Osteocyte (in vitro differentiated cells): ENCODE data around the gene NFIC. TPM values are rescaled to one million over a fixed set of nuclear protein-coding genes. Genes with fewer than 3 reads are reported as not detected.

Source experiments
- DNase-seq: peaks from one replicate; pipeline ENCODE4 v3.0.0; 2021; ENCODE audit warnings: mixed read lengths; ENCODE audit not compliant: unreplicated experiment; ENCODE audit errors: extremely low spot score
- H3K27ac Mint-ChIP-seq: one replicate; pipeline ENCODE4 v1.8.0; 2021; ENCODE audit warnings: mild to moderate bottlenecking, mixed read lengths; ENCODE audit not compliant: unreplicated experiment
- H3K27me3 Mint-ChIP-seq: one replicate; pipeline ENCODE4 v1.8.0; 2021; ENCODE audit warnings: mixed read lengths; ENCODE audit not compliant: unreplicated experiment
- H3K36me3 Mint-ChIP-seq: one replicate; pipeline ENCODE4 v1.8.0; 2021; ENCODE audit warnings: mixed read lengths; ENCODE audit not compliant: unreplicated experiment
- H3K4me1 Mint-ChIP-seq: one replicate; pipeline ENCODE4 v1.8.0; 2021; ENCODE audit warnings: mixed read lengths; ENCODE audit not compliant: unreplicated experiment
- H3K4me3 Mint-ChIP-seq: one replicate; pipeline ENCODE4 v1.8.0; 2021; ENCODE audit warnings: mild to moderate bottlenecking, moderate library complexity, mixed read lengths; ENCODE audit not compliant: unreplicated experiment
- H3K9me3 Mint-ChIP-seq: one replicate; pipeline ENCODE4 v1.8.0; 2021; ENCODE audit warnings: mixed read lengths; ENCODE audit not compliant: unreplicated experiment
- total RNA-seq: library from RNA; stranded (reverse); gene quantifications from 2 replicates; pipeline ENCODE4 v1.2.1, GENCODE V29; 2021
- TF ChIP-seq, protein P1 (sequence below): fragments of 200-600 bp; sonication (generic); IDR thresholded peaks from 2 replicates; pipeline ENCODE4 v1.5.0; 2021; ENCODE audit warnings: antibody characterized with exemption, mild to moderate bottlenecking, moderate library complexity

The NFIC gene
- total RNA-seq, 1 donor from 2014 or later: 63.8 TPM

- no peak for DNase-seq
- Mint-ChIP-seq H3K9me3 (no peaks in the 10 kb centered on the region), H3K4me1 (peaks cover 31% of the 10 kb centered on the region), H3K4me3 (no peak overlapping the region), H3K27ac (no peak overlapping the region), H3K36me3 (peaks cover 14% of the 10 kb centered on the region), H3K27me3 (no peaks in the 10 kb centered on the region)
- TF ChIP-seq, protein P1, sequence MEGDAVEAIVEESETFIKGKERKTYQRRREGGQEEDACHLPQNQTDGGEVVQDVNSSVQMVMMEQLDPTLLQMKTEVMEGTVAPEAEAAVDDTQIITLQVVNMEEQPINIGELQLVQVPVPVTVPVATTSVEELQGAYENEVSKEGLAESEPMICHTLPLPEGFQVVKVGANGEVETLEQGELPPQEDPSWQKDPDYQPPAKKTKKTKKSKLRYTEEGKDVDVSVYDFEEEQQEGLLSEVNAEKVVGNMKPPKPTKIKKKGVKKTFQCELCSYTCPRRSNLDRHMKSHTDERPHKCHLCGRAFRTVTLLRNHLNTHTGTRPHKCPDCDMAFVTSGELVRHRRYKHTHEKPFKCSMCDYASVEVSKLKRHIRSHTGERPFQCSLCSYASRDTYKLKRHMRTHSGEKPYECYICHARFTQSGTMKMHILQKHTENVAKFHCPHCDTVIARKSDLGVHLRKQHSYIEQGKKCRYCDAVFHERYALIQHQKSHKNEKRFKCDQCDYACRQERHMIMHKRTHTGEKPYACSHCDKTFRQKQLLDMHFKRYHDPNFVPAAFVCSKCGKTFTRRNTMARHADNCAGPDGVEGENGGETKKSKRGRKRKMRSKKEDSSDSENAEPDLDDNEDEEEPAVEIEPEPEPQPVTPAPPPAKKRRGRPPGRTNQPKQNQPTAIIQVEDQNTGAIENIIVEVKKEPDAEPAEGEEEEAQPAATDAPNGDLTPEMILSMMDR: no peak
Measured at GRCh38 chr19:3453840-3454239, 87.5 kb downstream of the NFIC start.

DNA sequence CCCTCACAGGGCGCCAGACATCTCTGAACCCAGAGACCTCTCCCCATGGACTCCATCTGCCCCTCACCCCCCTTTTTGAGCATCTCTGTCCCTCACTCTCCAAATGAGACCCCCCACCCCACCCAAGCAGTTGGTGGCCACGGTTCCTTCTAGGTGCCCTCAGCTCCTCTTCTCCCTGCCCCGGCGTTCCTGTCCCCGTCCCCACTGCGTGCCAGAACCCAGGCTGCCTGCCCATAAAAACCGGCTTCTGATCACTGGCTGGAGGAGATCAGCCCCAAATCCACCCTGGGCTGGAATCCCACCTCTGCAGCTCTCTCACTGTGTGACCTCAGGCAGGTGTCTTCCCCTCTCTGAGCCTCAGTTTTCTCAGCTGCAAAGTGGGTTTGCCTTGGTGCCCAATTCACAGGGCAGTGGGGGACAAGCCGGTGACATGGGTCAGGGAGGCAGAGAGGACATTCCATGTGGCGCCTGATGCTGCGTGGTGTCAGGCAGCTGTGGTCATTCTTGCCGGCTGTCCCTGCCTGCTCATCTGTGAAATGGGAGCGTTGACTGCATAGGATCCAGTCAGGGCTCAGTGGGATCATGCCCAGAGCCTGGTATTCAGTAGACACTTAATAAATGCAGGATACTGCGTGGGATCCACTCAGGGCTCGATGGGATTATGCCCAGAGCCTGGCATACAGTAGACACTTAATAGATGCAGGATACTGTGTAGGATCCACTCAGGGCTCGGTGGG lies 88.4 kb downstream of the NFIC start:
- Mint-ChIP-seq H3K27ac (no peak overlapping the region), H3K4me3 (no peak overlapping the region), H3K27me3 (no peaks in the 10 kb centered on the region), H3K4me1 (peaks cover 41% of the 10 kb centered on the region), H3K36me3 (peaks cover 14% of the 10 kb centered on the region), H3K9me3 (no peaks in the 10 kb centered on the region)
- TF ChIP-seq, protein P1: no peak
- no peak for DNase-seq

- Mint-ChIP-seq H3K4me3 (no peak overlapping the region), H3K27ac (peak overlapping the region; percentile 61), H3K4me1 (peaks cover 47% of the 10 kb centered on the region), H3K9me3 (no peaks in the 10 kb centered on the region), H3K36me3 (peaks cover 16% of the 10 kb centered on the region), H3K27me3 (no peaks in the 10 kb centered on the region)
- TF ChIP-seq, protein P1: no peak
- DNase-seq: no peak
Measured at GRCh38 chr19:3455393-3455955, 89.1 kb downstream of the NFIC start.

DNA sequence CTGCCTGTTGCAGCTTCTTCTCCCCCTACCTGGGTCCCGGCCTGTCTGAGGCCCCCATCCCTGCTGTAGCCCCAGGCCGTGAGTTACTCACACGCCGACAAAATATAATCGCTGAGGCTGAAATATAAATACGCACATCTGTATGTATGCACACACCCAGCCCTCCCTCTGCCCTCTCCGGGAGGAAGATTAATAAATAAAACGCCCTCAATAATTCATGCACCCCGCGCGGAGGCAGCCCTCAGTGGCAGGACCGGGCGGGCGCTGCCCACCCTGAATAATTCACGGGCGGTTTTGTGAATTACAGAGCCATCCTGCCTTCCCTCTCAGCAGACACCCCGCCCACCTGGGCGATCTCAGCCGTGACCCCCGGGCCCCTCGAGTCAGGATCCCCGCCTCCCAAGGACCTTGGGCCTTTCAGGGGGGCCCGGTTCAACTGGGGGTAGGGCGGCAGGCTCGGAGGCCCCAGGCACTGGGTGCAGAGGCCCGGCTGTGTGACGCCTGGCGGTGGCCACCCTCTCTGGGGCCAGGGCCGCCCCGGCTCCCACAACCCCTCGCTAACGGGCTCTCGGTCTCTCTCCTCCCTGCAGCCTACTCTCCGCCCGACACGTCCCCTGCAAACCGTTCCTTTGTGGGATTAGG lies 89.7 kb downstream of the NFIC start:
- Mint-ChIP-seq H3K27ac (peak overlapping the region; percentile 61), H3K27me3 (no peaks in the 10 kb centered on the region), H3K4me1 (peaks cover 42% of the 10 kb centered on the region), H3K36me3 (peaks cover 11% of the 10 kb centered on the region), H3K9me3 (no peaks in the 10 kb centered on the region), H3K4me3 (no peak overlapping the region)
- no peak for DNase-seq
- TF ChIP-seq, protein P1: no peak

DNA sequence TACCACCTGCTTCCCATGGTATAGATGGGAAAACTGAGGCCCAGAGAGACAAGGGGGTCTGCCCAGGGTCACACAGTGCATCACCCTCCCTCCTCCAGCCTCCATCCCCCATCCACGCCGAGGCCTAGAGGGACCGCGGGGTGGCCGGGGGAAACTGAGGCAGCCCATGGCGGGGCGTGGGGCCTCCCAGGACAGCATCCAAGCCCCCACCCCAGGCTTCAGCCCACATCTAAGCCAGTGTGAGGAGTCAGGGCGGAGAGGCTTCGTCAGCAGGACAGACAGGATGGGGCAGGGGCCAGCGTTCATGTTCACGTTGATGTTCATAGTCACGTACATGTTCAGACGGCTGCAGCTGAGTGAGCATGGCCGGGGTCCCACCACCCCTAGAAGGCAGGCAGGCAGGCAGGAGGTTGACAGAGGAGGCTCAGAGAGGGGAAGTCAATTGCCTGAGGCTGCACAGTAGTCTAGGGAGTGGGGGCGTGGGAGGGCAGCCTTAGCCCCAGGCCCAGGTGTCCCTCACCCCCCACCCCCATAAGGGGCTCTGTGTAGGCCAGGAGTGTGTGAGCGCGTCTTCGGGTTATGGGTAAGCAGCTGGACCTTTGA lies 90.6 kb downstream of the NFIC start:
- DNase-seq: no peak
- H3K9me3 Mint-ChIP-seq: no peaks in the 10 kb centered on the region
- no peaks in the 10 kb centered on the region for H3K27me3 Mint-ChIP-seq
- peak overlapping the region; percentile 91 for H3K27ac Mint-ChIP-seq
- TF ChIP-seq, protein P1: no peak
- no peak overlapping the region for H3K4me3 Mint-ChIP-seq
- H3K36me3 Mint-ChIP-seq: peaks cover 8% of the 10 kb centered on the region
- peaks cover 39% of the 10 kb centered on the region for H3K4me1 Mint-ChIP-seq
